Retinal pigment epithelial cell (primary cell): ENCODE results near the gene PRDM1.

Experiments used
- DNase-seq: peaks from one replicate; pipeline ENCODE4 v3.0.0-alpha.2; 2010; ENCODE audit warnings: low read depth
- H3K4me3 ChIP-seq: 2 replicates; pipeline ENCODE4 v1.5.1; 2011; ENCODE audit warnings: mild to moderate bottlenecking, low read length, control low read depth, moderate library complexity
- TF ChIP-seq, protein P1 (sequence below): conservative IDR thresholded peaks from 2 replicates; pipeline ENCODE4 v1.5.1; 2011; ENCODE audit warnings: low read depth, low read length, control low read depth, inconsistent platforms

The PRDM1 gene

DNA sequence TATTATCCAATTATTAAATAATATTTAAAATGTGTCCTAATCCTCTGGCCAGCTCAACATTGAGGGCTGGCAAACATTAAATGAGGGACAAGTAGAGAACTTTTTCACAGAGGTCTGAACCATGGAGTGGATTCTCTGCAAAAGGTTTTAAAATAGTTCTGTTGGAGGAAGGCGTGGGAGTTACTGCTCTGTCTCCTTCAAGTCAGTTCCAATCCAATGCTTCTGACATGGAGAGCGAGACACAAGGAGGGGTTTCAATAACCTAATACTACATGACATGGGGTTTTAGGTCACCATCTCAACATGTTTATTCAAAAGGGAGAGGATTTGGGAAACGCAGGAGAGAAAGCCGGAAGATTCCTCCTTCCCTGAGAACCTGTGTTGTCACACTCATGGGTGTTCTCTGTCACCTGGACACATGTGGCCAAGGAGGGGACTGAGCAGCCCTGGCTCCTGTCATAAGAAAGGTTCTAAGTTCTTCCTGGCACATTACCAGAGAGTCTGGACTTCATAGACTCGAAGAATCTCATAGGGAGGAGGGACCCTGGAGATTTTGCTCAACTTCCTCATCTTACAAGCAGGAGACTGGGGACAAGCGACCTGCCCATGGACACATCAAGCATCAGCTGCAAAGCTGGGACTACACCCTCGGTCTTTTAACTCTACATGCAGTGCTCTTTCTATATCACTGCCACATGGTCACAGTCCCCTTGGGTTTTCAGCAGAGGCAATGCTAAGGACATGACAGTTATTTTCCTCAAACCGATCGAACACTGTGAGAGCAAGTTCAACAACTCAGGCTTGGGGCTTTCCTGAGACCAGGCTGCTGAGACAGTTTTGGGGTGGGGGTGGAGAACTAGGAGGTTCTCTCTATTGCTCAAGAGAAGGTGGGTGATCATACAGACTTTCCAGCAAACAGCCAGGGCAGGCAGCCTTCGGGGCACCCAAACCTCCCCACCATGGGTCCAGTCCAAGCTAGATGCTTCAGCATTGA lies 38.6 kb downstream of the PRDM1 start:
- no peak overlapping the region for H3K4me3 ChIP-seq
- TF ChIP-seq, protein P1, sequence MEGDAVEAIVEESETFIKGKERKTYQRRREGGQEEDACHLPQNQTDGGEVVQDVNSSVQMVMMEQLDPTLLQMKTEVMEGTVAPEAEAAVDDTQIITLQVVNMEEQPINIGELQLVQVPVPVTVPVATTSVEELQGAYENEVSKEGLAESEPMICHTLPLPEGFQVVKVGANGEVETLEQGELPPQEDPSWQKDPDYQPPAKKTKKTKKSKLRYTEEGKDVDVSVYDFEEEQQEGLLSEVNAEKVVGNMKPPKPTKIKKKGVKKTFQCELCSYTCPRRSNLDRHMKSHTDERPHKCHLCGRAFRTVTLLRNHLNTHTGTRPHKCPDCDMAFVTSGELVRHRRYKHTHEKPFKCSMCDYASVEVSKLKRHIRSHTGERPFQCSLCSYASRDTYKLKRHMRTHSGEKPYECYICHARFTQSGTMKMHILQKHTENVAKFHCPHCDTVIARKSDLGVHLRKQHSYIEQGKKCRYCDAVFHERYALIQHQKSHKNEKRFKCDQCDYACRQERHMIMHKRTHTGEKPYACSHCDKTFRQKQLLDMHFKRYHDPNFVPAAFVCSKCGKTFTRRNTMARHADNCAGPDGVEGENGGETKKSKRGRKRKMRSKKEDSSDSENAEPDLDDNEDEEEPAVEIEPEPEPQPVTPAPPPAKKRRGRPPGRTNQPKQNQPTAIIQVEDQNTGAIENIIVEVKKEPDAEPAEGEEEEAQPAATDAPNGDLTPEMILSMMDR: no peak
- DNase-seq: no peak

DNA sequence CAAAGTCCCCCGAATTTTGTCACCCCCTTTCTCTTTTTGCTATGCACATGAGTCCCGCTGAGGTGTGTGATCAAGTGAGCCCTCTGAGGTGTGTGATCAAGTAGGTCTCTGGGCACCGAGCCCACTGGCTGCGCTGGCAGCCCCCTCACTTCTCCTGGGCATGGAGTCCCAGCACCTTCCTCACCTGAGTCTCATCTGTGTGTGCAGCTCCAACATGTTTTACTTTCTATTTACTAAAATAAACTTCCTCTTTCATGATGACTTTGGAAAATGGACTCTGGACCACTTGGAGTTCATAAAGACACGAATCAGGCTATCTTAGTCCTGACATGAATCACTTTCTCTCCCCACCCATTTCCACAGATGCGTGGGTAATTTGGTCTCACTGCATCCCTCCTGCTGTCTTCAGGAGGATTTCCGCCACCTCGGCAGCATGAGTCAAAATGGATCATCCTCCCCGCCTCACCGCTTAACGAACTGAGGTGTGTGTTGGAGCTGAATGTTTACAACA lies 39.8 kb downstream of the PRDM1 start:
- TF ChIP-seq, protein P1: no peak
- DNase-seq: no peak
- no peak overlapping the region for H3K4me3 ChIP-seq

DNA sequence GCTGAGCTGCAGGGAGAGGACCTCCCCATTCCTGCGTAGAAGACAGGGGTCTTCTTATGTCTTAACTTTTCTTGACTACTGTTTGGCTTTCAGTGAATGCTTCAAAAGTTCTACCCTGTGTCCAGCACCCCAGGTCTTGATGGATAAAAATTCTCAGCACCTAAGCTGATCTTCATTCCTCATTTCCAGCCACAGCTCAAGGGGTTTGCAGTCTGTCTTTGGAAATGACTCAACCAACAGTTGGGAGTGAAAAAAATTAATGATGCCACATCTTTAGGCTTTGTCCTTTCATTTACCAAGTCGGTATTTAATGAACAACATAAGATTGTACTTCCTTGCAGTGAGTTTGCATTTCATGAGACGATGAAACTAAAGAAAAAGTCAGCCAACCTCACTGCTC lies 40.3 kb downstream of the PRDM1 start:
- TF ChIP-seq, protein P1: no peak
- no peak overlapping the region for H3K4me3 ChIP-seq
- DNase-seq: no peak

DNA sequence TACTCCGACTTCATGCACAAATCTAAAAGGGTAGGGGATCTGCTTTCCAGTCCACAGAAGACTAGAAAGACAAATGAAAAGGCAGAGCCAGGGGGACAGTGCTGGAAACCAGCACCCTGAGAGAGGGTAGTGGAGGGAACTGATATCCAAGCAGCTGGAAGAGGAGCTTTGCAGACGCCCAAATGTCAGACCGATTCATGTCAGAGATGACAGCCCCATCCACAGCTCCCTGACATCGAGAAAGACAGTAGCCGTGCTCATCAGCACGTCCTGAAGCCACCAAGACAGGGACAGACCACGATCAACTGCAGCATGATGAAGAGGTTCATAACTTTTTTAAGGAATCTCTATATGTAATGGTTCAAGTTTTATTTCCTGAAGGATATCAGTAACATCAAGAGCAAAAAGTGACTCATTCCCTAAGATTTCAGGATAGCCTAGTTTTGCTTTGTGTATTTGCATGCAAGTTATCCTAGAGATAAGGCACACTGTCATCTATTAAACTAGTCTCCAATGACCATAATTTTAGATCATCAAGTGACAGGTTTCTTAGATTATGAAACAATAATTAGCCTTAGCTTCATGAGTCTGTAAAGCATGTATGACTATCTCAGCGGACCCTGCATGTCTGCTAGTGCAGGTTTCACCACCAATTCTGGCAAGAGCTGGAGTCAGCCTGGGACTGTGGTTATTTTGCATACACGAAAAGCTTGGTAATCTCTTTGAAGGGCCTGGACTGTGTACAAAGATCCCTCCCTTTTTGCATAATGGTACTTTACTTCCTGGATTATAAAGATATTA lies 43.0 kb downstream of the PRDM1 start:
- TF ChIP-seq, protein P1: no peak
- no peak overlapping the region for H3K4me3 ChIP-seq
- DNase-seq: peak; percentile 54

DNA sequence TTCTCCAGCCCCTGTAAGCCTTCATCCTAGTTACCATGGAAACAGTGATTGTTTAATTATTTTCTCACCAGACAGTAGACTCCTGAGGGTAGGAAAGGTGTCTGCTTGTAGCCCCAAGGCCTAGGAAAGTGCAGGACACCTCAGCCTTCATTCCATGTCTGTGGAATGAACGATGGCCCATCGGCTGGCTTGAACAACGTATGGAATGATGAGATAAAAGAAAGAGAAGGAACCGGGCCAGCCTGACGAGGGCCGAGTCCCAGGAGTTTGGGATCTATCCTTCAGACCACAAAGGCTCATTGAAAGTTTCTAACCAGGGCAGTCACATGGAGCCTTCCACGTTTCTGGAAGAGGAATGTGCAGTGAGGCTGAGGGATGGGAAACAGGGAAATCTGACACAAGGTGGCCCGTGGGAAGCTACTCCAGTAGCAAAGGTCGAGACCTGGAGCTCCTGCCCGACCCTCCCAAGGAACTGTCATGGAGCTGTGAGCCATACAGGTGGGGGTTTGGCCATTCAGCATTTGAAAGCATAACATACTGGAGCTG lies 46.1 kb downstream of the PRDM1 start:
- TF ChIP-seq, protein P1: no peak
- no peak overlapping the region for H3K4me3 ChIP-seq
- no peak for DNase-seq

DNA sequence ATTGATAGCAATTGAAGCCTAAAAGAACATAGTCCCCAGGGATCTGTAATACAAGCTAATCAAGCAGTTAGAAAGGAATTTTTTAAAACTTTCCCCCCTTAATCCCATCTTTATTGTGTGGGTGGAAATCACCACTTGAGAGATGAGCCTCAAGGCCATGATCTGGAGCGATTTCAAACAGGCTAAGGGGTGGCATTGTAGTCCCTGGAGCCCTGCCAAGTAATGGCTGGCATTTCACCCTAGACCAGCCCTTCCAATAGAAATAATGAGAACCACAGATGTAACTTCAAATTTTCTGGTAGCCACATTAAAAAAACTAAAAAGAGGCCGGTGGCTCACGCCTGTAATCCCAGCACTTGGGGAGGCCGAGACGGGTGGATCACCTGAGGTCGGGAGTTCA lies 46.9 kb downstream of the PRDM1 start:
- H3K4me3 ChIP-seq: no peak overlapping the region
- TF ChIP-seq, protein P1: no peak
- DNase-seq: no peak
